GM12891 (cell line): Measurements from ENCODE around the gene ARHGEF2.

Source experiments
- DNase-seq: peaks from one replicate; pipeline ENCODE4 v3.0.0; 2011; ENCODE audit warnings: low spot score; ENCODE audit not compliant: insufficient read length
- FAIRE-seq: peaks from 2 replicates; lab custom pipeline; 2011; peaks lifted over from hg19 to GRCh38; lab: Jason Lieb, UNC
- PAX5 ChIP-seq: IDR thresholded peaks from 2 replicates; pipeline ENCODE4 v1.6.1; 2011; ENCODE audit warnings: low read length, moderate library complexity, mild to moderate bottlenecking; ENCODE audit not compliant: insufficient read depth, severe bottlenecking
- POLR2A ChIP-seq: IDR thresholded peaks from 2 replicates; pipeline ENCODE4 v1.6.1; 2011; ENCODE audit warnings: low read depth, low read length, control low read depth
- POLR2AphosphoS5 ChIP-seq: IDR thresholded peaks from 2 replicates; pipeline ENCODE4 v1.6.1; 2011; ENCODE audit warnings: low read depth, low read length, control low read depth
- POU2F2 ChIP-seq: IDR thresholded peaks from 2 replicates; pipeline ENCODE4 v1.6.1; 2011; ENCODE audit warnings: low read depth, mild to moderate bottlenecking, control low read depth, low read length, moderate library complexity
- SPI1 ChIP-seq: IDR thresholded peaks from 2 replicates; pipeline ENCODE4 v1.6.1; 2011; ENCODE audit warnings: low read depth, low read length, control low read depth
- TAF1 ChIP-seq: IDR thresholded peaks from 2 replicates; pipeline ENCODE4 v1.6.1; 2011; ENCODE audit warnings: low read depth, low read length, control low read depth

ARHGEF2 gene

DNA sequence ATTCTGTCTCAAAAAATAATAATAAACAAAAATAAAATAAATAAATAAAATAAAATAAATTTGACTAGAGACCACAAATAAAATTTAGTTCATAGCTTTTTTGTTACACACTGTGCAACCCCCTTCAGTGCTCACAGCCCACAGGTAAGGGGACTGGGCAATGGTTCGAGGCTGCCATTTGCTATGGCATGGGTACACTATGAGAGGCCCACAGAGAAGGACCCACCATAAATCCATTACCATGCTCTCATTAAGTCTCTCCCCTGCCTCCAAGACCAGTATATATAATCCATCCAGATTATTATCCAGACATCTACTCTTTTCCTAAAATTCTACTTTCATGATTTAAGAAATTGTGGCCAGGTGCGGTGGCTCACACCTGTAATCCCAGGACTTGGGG lies 58.5 kb downstream of the ARHGEF2 start:
- DNase-seq: no peak
- FAIRE-seq: no peak
- TF ChIP-seq POLR2AphosphoS5 (peak; percentile 54; the same call in 1 of the 2 replicates), SPI1 (no peak), POLR2A (peak; percentile 52), POU2F2 (no peak), TAF1 (no peak), PAX5 (no peak)

DNA sequence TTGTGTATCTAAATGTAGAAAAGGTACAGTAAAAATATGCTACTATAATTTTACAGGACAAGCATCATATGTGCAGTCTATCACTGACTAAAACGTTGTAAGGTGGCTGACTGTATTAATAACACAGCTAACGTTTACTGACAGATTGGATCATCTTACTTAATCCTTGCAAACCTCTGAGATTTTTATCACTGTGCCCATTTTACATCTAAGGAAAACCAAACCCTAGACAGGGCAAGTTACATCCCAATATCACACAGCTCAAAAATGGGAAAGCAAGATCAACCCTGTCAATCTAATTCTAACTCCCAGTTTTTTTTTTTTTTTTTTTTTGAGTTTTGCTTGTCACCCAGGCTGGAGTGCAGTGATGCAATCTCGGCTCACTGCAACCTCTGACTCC lies 59.7 kb downstream of the ARHGEF2 start:
- FAIRE-seq: no peak
- no peak for TF ChIP-seq POLR2AphosphoS5
- TF ChIP-seq PAX5: no peak
- TF ChIP-seq POU2F2: no peak
- TF ChIP-seq SPI1: no peak
- no peak for TF ChIP-seq TAF1
- TF ChIP-seq POLR2A: no peak
- no peak for DNase-seq

DNA sequence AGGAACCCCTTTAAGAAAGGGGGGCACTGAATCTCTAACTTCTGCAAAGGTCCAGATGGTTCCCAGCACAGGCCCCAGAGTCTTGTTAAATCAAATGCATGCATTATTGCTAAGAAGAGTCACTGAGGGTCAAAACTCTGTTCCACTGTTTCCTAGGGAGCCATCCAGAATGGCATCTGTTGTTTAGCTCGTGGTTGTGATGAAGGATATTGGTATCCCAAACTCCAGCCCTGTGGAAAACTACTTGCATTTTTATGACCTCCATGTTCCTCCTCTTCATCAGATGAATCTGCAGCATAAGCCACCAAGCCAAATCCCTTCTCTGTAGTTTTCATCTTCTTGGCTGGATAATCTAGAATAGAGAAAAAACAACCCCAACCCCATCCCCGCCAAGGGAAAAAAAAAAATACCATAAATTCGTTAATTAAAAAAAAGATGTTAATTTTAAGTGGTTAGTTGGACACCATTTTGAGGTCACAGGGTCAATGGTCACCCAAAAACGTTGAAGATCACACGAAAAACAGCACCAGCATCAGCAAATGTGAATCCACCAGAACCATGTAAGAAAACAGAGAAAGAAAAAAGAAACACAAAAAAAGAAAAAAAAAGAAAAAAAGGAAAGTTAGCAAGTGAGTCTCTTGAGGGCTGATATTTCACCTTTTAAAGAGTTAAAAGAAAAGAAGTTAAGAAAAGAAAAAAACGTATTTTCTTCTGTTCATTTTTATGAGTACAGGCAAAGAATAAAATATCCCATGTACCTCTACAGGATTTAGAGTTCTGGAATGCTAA lies 64.2 kb downstream of the ARHGEF2 start:
- TF ChIP-seq SPI1 (no peak), PAX5 (no peak), TAF1 (no peak), POU2F2 (no peak), POLR2A (no peak), POLR2AphosphoS5 (no peak)
- DNase-seq: no peak
- no peak for FAIRE-seq

DNA sequence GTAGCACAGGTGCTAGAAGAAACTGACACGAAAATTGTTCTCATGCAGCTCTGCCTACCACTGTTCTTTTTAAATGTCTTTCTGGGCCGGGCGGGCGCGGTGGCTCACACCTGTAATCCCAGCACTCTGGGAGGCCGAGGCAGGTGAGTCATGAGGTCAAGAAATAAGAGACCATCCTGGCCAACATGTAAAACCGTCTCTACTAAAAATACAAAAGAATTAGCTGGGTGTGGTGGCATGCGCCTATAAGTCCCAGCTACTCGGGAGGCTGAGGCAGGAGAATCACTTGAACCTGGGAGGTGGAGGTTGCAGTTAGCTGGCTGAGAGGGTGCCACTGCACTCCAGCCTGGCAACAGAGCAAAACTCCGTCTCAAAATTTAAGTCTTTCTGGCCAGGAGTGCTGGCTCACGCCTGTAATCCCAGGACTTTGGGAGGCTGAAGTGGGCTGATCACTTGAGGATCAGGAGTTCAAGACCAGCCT lies 66.3 kb downstream of the ARHGEF2 start:
- FAIRE-seq (no peak), DNase-seq (no peak)
- TF ChIP-seq POLR2A (no peak; the same call in 1 of the 2 replicates), POLR2AphosphoS5 (peak; percentile 54; the same call in 1 of the 2 replicates), POU2F2 (peak; percentile 10; the same call in 1 of the 2 replicates)

DNA sequence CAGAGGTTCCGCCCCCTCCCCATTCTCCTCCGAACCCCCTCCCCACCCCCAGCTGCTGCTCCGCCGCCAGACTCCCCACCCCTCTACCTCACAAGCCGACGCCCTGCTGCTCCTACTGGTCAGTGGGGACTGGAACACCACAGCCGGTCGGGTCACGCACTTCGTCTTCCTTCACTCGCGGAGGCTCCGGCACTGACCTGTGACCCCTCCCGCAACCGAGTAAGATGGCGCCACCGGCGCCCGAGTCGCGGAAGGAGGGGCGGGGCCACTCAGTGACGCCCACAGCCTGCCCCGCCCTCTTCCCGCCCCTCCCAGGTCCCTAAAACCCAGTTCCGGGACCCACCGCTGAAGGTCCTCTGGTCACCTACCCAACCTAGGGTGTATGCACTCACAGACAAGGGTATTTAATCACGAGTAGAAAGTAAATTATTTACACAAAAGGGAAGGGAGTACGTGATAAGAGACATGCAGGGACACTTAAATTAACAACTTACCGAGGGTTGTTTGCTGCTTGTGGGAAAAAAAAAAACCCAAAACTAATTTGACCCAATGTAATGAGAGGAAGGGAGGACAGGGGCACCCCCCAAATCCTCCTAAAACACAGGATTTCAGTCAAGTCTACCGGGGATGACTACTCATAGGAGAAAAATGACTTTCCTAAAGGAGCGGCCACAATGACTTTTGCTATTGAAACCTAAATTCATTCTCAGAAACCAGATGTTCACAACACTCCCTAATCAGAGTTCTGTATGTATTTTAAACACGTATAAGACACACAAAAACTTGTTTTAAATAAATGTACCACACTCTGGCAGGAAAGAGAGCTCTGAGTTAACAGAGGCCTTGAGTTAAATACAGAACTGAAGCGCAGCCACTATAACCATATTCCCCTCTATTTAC lies 66.9 kb downstream of the ARHGEF2 start, which contains the start of gene RIT1:
Gene RIT1 (minus strand): TSS at position 194 of the 900 bp plus-strand sequence. CDS start 588 bp downstream, outside the sequence.
- peak; percentile 95 for FAIRE-seq
- TF ChIP-seq POLR2A: peak; percentile 83
- no peak; the same call in 1 of the 2 replicates for TF ChIP-seq POU2F2
- peak; percentile 53 for TF ChIP-seq PAX5
- peak; percentile 88 for TF ChIP-seq POLR2AphosphoS5
- TF ChIP-seq TAF1: 0 out of 2 replicates have a peak, but pooled peaks have one; percentile 30
- no peak for TF ChIP-seq SPI1
- DNase-seq: peak; percentile 74

DNA sequence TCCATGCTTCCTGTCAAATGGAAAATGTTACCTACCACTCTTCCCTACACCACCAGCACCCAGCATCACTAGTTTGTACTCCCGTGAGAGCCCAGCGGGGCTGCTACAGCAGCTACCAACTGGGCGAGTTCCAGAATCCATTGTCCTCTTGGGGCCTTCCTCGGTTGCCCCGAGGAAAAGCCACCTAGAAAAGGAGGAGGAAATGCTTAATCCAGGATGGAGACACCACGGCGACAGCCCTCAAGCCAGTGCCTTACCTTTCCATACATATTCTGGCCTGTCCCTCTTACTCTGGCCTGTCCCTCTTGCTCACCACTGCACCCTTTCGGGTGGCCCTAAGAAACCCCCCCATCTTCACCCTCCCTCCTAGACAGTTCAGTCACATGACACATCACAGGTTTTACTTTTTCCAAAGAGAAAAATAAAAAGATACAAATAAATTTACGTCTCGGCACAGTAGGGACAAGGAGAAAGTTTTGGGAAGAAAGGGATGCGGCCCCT lies 67.7 kb downstream of the ARHGEF2 start:
- TF ChIP-seq POU2F2: no peak
- no peak for TF ChIP-seq SPI1
- TF ChIP-seq POLR2AphosphoS5: no peak
- peak; percentile 74 for FAIRE-seq
- DNase-seq: no peak

DNA sequence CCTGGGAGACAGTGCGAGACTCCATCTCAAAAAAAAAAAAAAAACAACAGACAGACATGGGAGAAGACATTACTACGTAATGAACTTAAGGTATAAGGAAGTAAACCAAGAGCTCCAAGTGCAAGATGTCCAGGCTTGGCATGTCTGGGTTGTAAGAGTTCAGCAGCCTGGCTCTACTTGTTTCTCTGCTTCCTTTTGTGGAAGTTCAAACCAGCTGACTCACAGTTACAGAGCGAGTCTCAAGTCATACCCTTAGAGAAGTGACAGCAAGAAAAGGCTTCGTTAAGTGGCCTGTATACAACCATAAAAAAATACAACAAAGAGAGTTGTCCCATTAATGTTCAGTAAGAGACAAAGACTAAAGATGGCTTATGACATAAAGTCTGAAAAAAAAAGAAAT lies 68.5 kb downstream of the ARHGEF2 start:
- TF ChIP-seq POLR2A: no peak
- no peak for TF ChIP-seq SPI1
- TF ChIP-seq POU2F2: no peak
- TF ChIP-seq POLR2AphosphoS5: no peak
- TF ChIP-seq PAX5: no peak
- TF ChIP-seq TAF1: no peak
- no peak for DNase-seq
- FAIRE-seq: no peak

DNA sequence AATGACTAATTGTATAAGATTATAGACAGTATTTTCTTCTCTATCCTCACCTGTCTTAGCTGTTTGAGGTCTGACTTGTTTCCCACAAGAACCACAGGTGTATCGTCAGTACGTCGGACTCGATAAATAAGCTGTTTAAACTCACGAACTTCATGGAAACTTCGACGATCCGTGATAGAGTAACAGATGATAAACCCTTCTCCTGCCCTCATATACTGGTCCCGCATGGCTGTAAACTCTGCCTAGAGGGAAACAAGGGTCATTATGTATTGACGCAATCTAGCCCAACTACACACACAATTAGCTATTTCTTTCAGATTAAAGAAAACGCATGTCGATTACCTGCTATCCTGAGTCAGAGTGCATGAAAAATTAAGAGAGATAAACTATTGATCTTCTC lies 74.1 kb downstream of the ARHGEF2 start:
- TF ChIP-seq POLR2AphosphoS5 (no peak), POLR2A (no peak), POU2F2 (no peak), SPI1 (no peak), PAX5 (no peak), TAF1 (no peak)
- DNase-seq (no peak), FAIRE-seq (no peak)
